Stimulated activated CD4-positive, alpha-beta T cell treated with anti-CD3 and anti-CD28 coated beads, Interleukin-2, amount 100 ng/mL, for 4 hours (primary cell): ENCODE data around the gene CADPS.

Experiments
- DNase-seq: peaks from one replicate; pipeline ENCODE4 v3.0.0-alpha.2; 2020; ENCODE audit warnings: low read depth

CADPS gene

DNA sequence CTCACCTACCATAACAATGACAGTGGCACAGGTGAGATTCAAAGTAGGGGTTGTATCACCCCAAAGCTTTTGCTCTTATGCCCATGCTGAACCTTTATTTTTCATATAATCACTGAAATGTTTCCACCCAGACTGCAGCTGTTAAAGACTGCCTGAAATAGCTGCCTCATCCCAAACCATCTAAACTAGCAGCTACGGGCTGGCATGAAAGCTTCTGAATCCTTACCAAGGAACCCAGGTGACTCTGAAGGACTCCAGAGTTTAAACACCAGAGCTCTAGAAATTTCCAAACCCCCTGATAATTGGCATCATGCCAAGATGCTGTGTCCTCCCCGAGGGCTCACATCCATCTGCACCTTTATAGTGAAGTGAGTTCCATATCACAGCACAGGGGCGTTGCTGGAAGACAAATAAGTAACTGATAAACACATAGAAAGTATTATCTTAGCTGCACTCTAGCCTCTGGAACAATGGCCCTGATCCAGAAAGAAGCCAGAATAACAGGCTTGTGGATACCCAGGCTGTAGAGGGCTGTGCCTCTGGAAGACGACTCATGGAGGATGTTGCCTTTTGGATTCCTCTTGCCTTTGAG is 238.9 kb downstream of the CADPS start:
- no peak for DNase-seq

DNA sequence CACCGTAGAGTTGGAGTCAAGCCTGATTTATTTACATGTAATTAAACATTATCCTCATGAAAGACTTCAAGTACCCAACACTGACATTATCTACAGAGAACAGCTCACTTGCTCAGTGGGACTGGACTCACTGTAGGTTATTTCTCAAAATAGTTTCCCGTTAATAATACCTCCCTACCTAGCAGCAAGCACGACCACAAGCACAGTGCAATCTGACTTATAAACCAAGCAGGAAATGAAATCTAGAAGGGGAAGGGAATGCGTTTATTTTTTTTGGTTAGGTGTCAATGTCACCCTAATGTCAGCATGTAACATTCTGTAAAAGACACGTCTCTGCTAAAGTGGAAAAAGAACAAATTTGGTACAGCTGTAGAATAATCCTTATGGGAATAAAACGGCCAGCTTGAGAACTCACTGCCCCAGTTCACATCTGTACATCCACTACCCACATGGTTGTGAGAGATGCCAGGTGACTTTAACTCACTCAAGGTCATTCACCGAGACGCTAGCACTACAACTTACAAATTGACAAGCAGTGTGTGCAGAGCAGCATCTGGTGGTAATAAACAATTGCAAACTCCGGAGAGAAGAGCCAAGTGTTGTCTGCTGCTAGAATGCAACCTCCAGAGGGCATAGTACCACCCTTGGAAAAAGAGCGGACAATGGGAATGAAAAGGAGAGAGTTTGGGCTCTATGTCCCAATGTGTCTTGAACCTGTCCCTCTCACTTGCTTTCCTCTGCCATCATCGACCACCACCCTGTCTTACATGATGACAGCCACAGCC is 242.5 kb downstream of the CADPS start:
- DNase-seq: no peak

DNA sequence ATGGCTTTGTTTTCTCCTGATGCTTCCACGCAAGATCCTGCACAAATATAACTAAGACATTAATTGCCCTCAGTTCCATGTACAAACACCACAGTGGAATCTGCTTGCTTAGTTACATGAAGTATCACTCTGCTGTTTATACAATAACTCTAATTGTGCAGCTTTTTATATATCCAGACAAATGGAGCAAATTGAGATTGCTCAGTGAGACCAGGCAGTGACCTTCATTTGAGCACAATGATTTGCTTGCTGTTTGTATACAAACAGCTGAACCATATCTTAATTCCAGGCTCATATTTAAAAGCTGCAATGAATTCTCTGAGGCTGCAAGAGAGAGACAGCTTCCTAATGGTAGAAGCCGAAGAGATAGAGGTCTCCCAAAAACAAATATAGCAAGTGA is 243.7 kb downstream of the CADPS start:
- DNase-seq: no peak

DNA sequence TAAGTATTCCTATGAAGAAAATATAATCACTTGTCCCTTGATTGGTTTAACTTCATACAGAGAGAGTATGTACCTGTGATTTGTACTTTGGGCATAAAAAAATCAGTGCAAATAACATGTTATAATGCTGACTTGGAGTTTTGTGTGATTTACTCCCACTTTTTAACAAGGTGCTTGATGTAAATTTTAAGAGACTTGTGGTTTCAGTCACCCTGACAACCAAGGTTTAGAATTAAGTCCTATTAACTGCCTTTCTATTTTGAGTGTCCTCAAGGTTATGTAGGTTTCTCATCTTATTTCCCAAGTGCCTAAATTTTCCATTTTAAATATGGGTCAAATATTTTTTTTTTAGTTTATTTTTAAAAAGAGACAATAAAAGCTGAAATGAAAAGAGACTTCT is 244.6 kb downstream of the CADPS start:
- no peak for DNase-seq

DNA sequence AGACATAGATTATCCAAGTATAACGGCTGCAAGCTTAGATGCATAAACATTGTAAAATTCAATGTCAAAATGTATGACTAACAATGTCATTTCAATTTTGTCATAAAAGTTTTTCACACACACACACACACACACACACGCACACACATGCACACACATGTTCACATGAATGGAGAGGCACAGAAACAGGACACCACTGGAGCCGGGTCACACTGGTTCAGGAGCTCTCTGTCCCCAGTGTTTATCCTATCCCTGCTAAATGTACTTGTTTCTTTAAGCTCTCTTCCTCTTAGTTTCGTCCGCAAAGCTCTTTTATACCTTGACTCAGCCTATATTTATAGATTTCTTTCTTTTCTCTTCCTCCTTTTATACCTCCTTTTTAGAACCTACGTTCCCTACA is 249.9 kb downstream of the CADPS start:
- DNase-seq: no peak

DNA sequence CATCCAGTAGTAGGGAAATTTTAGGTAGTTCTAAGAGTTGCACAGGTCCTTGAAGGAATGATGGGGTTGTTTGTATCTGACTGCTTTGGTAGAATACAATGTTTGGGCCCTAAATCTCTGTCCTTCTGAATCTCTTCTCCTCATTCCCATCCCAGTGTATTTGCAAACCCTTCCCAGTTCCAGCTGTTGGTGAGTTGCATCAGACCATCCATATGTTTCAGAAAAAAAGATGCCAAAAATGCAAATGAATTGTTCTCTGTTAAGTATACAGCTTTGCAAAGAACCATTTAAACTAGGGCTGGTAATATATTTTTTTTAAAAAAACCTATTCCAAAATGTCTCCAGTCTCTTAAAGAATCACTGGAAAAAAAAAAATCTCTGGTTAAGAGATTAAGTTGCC is 251.0 kb downstream of the CADPS start:
- no peak for DNase-seq

DNA sequence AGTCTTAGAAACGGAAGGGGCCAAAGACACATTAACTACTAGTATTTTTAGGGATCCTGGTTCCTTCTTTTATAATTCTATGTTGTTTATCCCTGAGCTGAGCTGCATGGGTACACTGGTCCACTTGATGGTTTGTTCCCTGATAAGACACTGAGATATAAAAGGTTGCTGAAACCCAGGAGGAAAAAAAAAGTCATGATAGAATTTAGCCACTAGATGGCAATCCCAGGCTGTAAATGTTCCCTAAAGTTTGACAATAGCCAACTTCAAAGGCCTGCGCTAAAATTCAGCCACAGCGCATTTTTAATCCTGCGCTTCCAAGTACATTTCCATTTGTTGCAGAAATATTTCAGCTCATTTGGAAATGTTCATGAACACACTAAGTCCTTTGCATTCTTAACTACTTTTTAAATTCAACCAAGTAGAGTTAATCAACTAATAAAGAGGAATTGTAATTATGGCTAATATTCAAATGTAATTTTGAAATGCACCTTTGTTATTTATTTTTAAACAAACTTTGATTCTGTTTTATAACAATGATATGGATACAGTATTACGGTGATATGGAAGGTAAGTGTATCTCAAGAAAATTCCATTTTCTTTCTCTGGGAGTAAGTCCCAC is 252.6 kb downstream of the CADPS start:
- no peak for DNase-seq

DNA sequence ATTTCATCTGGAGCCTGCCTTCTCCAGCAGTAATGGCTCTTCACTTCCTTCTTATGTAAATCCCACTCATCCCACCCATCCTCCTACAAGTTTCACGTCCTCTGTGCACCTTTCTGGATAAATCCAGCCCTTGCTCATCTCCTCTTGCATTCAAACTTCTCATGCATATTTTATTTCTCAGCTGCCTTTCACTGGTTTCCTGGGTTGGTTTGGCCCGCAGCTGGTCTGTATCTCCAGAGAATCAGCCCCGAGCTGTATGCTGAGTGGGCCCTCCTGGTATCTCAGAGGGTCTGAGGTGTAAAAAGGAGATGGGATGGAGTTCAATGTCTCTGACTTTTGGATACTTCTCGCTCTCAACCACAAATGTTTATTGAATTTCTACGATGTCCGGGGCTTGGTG is 253.3 kb downstream of the CADPS start:
- no peak for DNase-seq

DNA sequence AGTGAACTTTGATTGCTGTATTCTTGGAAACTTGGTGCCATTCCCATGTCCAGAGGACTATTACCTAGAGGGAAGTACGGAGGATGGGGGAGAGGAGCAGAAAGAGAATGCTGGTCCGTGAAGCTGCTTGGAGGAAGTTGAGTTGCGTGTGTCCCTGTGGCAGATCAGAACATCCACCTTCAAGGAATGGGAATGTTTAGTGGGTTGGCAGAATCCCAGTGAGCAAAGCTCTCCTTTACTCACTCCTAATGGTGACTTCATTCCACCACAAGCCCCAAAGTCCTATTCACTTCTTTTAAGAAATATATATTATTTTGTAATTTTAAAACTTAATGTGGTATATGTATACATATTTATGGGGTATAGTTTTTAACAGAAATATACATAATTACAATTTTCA is 254.0 kb downstream of the CADPS start:
- DNase-seq: no peak

DNA sequence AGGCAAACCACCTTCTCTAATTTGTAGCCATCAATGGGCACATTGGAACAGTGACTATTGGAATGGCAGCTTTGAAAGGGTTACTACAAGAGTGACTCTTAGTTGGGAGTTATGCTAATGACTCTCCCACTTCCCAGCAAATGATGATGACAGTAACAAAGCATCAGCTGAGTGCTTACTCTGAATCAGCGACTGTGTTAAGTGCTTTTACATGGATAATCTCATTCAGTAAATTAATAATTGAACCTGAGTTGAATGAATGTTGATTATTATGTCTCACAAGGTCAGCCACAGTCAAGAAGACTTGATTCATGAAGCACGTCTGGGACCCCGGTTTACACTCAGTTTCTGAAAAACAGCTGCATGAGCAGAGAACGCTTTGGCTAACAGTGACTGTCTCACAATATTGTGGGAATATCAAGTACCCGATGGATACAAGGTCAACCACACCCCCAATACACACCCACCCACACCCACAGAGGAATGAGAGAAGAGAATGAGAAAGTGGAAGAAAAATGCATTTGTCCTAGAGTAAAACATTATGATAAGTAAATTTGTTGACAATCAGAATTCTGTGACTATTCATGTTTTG is 259.9 kb downstream of the CADPS start:
- DNase-seq: no peak

DNA sequence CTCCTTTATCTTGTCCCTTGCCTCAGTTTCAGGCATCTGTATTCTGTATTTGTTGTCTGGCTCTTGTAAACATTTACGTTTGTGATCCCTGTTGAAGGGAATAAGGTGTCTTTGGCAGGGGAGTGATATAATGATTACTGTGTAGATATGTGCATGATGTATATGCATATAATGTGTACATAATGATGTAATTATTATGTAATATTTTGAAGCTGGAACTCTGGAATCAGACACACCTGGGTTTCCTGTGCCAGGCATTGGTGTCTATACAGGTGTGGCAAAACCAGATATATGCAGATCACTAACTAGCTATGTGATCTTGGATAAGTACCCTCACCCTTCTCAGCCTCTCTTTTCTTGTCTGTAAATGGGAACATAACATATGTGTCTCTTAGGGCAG is 260.7 kb downstream of the CADPS start:
- DNase-seq: no peak

DNA sequence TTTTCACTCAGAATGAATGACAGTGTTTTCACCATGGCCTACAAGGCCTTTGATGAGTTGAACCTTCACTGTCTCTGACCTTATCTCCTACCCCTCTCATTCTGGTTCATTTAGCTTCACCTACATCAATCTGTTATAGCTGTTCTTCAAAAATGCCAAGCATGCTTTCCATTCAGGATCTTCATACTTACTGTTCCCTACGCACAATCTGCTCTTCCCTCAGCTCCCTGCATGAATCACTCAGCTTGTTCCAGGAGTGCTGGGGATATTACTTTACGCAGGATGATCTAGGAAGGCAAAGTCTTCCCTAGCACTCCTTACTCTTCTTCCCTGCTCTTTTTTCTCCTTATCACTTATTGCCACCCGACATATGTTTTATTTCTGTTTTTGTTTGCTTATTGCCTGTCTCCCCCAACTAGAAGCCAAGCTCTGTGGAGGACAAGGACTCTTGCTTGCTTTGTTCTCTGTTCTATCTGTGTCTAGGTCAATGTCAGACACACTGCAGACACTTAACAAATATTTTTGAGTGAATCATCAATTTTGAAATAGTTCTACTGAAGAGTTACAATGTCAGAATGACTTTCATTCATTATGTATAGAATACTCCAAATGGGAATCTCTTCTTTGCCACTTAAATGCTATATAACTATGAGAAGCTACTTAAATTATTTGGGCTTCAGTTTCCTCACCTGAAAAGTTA is 263.5 kb downstream of the CADPS start:
- no peak for DNase-seq

DNA sequence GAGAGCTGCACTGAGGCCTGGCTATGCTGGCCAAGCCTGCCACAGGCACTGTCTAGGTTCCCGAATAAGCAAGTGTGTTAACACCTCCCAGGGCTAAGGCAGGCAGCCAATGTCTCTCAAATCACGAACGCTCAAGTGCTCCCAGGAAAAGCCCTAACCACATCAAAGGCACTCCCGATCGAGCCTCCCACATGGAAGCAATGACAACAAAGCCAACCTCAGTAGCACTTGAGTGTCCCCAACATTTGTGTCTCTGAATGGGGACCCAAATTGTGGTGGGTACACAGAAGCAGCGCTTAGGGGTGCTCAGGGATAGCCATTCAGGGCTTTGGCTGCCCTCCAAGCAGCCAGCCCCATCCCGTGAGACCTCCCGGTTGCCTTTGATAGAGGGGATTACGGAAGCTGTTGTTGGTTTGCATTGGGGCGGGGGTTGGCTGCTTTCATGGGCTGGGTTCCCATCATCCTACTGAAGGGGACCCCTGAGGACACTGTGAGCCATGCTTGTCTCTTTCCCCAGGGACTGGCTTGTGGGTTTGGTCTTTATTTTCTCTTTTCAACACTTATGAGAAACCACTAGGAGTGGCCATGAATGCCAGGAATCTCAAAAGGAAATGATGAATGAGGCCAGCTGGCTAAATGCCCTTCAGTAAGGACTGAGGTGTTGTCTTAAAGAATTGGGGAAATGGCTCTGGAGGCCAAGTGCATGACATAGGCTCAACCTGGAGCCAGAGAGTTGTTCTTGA is 267.8 kb downstream of the CADPS start:
- DNase-seq: no peak

DNA sequence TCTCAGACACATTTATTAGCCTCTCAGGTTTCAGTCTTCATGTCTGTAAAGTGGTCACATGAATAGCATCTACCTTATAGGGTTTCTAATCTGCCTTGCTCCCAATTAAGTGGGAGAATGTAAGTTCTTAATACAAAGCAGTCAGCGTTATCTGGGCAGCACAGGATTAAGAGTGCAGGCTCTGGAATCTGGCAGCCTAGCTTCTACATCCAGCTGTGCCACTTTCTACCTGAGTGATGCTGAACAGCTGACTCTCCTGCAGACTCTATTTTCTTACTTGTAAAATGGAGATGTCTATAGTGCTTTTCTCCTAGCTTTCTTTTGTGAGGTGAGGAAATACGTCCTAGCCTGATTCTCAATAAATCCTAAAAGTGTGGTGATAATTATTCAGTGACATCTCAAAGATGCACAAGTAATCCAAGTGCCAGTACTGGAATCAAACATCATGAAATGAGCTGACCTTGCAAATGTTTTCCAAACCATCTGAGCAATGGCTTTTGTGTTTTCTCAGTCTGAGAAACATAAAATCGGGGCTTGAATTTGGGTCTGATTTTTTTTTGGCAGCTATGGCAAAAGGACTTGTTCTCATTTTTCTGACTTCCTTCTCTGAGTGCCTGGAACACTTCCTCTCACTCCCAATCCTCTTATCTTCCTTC is 269.7 kb downstream of the CADPS start:
- no peak for DNase-seq

DNA sequence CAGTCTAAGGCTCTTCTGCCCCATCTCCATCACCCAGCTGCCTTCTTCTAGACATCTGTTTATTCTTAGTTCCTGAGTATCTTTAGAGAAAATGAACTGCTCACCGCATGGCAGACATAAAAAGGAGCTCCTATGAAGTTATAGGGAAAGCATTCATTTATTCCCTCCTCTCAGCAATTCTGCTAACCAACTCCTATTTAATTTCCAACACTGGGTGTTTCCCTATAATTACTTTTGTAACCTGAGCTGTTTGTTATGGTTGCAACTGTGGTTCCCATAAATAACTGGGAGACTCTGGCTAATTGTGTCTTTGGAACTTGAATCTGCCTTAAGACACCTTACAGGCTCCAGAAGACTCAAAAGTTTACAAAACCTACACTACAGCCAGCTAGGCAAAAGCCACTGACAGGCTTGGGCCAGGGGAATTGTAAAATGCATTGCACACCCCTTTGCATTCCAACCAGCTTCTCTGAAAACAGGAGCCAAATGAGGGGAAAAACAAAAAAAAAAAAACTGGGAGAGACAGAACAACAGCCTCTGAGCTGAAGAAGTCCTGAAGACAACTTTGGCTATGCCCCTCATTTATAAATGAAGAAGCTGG is 270.4 kb downstream of the CADPS start:
- DNase-seq: no peak

DNA sequence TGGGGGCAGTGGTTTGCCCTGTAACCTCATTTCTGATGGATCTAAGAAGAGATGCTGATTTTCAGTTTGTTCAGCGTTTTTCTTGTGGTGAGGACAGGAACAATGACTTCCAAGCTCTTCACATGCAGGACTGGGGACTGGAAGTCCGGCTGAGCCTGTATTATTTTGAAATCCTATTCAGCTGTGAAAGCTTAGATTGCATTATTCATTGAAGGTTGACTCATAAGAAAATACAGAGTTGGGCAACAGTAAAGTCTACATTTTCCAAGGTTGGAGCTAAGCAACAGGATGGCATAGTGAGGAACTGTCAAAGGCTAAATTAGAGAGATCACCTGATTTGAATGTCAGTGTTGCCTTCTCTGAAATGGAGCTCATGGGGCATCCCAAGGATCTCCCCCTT is 270.9 kb downstream of the CADPS start:
- DNase-seq: no peak

DNA sequence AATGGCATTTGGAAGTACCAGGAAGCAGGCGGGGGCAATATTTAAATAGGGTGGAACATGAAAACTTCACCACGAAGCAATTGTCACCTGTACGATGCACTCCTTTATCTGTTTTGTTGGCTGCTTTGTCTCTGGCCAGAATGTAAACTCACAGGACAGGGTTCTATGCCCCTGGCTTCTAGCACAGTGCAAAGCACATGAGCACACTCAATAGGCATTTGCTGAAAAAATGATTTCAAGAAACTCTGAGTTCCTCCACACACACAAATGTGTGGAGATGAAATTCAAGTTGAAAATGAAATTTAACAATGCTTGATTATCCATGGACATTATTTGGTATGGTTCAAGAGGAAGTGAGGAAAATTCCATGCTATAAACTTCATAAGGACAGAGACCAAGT is 272.2 kb downstream of the CADPS start:
- no peak for DNase-seq

DNA sequence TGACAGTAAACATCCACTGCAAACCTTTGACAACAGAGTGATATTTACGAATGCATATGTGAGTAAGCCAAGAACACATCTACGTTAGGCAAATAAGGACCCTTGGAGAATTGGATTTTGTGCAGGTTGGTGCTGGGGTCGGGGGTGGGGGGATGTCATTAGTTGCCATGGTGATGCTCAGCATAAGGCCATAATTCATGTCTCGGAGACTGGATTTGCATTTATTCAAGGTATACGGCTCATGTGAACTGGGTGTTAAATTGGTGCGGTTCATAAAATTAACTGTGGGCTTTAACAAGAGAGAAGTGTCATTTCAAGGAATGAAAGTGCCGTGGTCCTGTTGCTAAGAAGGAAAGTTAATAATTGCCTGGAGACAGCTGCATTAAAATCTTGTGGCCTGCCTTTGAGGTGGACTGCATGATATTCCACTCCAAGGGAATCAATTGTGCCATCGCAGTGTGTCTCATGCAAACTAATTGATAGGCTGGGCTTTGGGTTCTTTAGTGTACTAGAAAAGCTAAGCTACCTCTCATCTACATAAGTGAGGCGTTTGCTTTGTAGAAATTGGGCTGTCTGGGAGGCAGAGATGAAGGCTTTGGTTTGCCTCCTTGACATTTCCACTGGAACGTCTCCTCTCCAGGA is 273.0 kb downstream of the CADPS start:
- no peak for DNase-seq

DNA sequence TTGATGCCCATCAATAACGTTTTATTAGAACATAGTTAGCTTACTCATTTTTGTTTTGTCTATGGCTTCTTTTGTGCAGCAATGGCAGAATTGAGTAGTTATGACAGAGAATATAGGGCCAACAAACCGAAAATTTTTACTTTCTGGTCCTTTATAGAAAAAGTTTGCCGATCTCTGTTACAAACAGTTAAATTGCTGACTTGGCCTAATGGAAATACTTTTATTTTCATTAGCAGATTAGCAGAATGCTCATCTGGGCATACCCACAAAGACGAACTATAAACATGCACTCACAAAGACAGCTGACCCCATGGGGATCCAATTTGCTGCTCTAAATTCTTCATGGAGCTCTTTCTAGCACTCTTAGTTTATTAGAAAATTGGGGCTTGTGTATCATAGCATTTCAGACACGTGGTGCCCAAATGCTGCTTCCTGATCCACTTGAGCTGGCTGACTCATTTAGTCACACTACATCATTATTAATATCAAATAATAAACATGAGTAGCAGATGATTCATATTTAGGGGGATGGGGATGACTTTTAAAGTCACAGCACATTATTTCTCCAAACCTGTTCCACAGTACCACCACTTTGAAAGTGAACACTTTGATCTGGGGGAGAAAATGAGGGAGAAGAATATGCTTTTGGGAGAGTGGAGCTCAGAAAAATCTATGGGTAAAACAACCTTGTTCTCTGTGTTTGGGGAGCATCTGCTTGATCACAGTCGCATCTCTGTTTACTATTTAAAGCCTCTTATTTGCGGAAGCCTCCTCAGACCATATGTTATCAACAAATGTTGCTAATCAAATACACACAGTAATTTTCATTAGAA is 273.8 kb downstream of the CADPS start:
- no peak for DNase-seq

DNA sequence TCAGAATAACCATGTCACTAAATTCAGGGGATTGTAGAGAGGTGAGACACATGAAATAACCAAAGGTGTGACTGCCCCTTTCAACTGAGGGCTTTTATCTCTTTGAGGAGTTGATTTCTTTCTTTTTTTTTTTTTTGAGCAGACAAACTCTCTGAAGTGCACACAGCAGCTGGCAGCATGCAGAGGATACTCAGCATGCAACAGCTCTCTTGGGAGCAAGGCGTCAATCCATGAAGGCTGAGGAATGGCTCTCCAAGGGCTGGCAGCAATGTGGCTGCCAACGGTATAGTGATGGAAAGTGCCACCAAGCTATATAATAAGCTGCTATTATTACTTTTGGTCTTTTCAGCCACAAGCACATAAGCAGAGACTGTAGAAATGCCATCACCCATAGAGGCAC is 275.2 kb downstream of the CADPS start:
- DNase-seq: no peak
